HuH-7.5 (cell line): Measurements from ENCODE around the gene KCTD6.
A peak's percentile ranks its signal among the peaks of the same experiment; 100 is the strongest.
"Not testable (repeated sequence)": the region's sequence is repeated elsewhere in the genome, so short reads cannot be mapped to it uniquely, and the experiment has no call there.

Source experiments
- DNase-seq: peaks from one replicate; pipeline ENCODE4 v3.0.0; 2011; ENCODE audit warnings: low spot score

Gene KCTD6

GRCh38 chr3:58524326-58524888, 32.5 kb downstream of the KCTD6 start:
- no peak for DNase-seq

GRCh38 chr3:58526515-58526957, 34.6 kb downstream of the KCTD6 start:
- DNase-seq, result no peak

- not testable (repeated sequence) for DNase-seq
Measured at GRCh38 chr3:58527440-58527839, 35.5 kb downstream of the KCTD6 start.

- no peak for DNase-seq
Measured at GRCh38 chr3:58528629-58529028, 36.7 kb downstream of the KCTD6 start.

GRCh38 chr3:58529516-58530353, 37.8 kb downstream of the KCTD6 start:
- DNase-seq, result no peak

- DNase-seq, result no peak
Measured at GRCh38 chr3:58530354-58530865, 38.5 kb downstream of the KCTD6 start.

GRCh38 chr3:58531555-58531954, 39.7 kb downstream of the KCTD6 start:
- DNase-seq, result no peak

- no peak for DNase-seq
Measured at GRCh38 chr3:58531956-58532355, 40.1 kb downstream of the KCTD6 start.

- DNase-seq, result peak; percentile 52
Measured at GRCh38 chr3:58532794-58533220, 40.9 kb downstream of the KCTD6 start.

- no peak for DNase-seq
Measured at GRCh38 chr3:58534592-58535494, 42.9 kb downstream of the KCTD6 start.

- no peak for DNase-seq
Measured at GRCh38 chr3:58535531-58536500, 43.9 kb downstream of the KCTD6 start.

- no peak for DNase-seq
Measured at GRCh38 chr3:58536501-58537411, 44.9 kb downstream of the KCTD6 start, which contains the start of gene ACOX2. Gene ACOX2, minus strand, starts transcription at chr3:58537190. Its CDS starts 2,084 bp downstream, at chr3:58535106.

- no peak for DNase-seq
Measured at GRCh38 chr3:58537412-58538301, 45.8 kb downstream of the KCTD6 start.

GRCh38 chr3:58539626-58540025, 47.7 kb downstream of the KCTD6 start:
- DNase-seq, result no peak

- DNase-seq, result no peak
Measured at GRCh38 chr3:58540176-58540858, 48.4 kb downstream of the KCTD6 start.

GRCh38 chr3:58544541-58544940, 52.6 kb downstream of the KCTD6 start:
- DNase-seq, result no peak

GRCh38 chr3:58551636-58552180, 59.8 kb downstream of the KCTD6 start:
- DNase-seq, result no peak
